AG10803 (cell line): ENCODE results near the gene FNDC5.

Experiments
- DNase-seq: peaks from one replicate; pipeline ENCODE4 v3.0.0; 2010; ENCODE audit warnings: low read depth
- H3K4me3 ChIP-seq: 2 replicates; pipeline ENCODE4 v1.5.1; 2011; ENCODE audit warnings: mild to moderate bottlenecking, low read length, control low read depth
- TF ChIP-seq, protein P1 (sequence below): conservative IDR thresholded peaks from 2 replicates; pipeline ENCODE4 v1.5.1; 2011; ENCODE audit warnings: mild to moderate bottlenecking, low read length, control low read depth, inconsistent platforms

The FNDC5 gene

GRCh38 chr1:32848354-32849063, 22.2 kb downstream of the FNDC5 start:
- DNase-seq = no peak
- H3K4me3 ChIP-seq = no peak overlapping the region
- TF ChIP-seq, protein P1, sequence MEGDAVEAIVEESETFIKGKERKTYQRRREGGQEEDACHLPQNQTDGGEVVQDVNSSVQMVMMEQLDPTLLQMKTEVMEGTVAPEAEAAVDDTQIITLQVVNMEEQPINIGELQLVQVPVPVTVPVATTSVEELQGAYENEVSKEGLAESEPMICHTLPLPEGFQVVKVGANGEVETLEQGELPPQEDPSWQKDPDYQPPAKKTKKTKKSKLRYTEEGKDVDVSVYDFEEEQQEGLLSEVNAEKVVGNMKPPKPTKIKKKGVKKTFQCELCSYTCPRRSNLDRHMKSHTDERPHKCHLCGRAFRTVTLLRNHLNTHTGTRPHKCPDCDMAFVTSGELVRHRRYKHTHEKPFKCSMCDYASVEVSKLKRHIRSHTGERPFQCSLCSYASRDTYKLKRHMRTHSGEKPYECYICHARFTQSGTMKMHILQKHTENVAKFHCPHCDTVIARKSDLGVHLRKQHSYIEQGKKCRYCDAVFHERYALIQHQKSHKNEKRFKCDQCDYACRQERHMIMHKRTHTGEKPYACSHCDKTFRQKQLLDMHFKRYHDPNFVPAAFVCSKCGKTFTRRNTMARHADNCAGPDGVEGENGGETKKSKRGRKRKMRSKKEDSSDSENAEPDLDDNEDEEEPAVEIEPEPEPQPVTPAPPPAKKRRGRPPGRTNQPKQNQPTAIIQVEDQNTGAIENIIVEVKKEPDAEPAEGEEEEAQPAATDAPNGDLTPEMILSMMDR = no peak

DNA sequence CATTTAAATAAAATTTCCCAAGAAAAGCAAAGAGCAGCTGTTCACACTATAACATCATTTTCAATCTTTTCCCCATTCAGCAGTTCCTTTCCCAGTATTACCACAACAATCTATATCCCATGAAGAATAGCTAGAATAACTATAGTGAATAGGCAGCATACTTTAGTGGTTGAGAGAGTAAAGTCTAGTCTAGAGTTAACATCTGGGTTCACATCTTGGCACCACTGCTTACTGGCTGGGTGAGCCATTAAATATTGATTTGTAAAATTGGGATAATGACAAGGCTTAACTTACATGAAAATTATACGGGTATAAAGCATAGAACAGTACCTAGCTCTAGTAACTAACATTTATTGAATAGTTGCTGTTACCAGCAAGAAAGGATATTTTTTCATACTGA, 38.8 kb downstream of the FNDC5 start:
- TF ChIP-seq, protein P1 = no peak
- H3K4me3 ChIP-seq = no peak overlapping the region
- DNase-seq = no peak

DNA sequence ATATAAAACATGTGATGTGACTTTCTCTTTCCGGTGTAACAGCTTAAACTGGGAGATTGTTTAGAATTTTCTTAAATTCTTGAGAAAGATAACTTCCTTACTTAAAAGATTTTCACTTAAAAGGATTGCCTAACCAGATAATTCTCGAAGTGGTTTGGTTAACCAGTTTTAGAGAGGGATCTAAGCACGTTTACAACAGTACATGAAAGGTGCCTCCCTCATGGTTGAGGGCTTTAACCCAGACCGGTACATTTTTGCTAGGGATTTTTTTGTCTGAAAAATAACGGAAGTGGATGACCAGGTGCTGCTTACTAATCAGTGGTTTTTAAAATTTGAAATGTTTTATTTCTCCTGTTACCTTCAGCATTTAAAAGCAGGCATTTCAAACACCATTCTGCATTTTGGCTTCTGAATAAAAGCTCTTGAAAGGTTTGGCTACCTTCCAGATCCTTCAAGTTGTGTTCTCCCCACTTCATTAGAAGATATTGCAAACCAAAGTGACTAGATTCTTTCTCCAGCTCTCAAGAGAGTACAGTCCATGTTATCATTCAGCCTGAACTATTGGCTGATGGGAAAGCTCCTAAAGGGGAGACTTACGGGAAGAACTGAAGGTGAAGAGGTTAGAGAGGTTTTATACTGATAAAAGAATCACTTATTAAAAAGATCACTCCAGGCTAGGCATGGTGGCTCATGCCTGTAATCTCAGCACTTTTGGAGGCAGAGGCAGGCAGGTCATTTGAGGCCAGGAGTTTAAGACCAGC, 40.4 kb downstream of the FNDC5 start:
- TF ChIP-seq, protein P1 = no peak
- H3K4me3 ChIP-seq = no peak overlapping the region
- no peak for DNase-seq

- DNase-seq = peak; percentile 29
- H3K4me3 ChIP-seq = no peak overlapping the region
- TF ChIP-seq, protein P1 = peak; percentile 20; the same call in 1 of the 2 replicates
Measured at GRCh38 chr1:32828341-32828740, 42.4 kb downstream of the FNDC5 start.

GRCh38 chr1:32825181-32825580, 45.5 kb downstream of the FNDC5 start:
- no peak for DNase-seq
- TF ChIP-seq, protein P1 = no peak
- no peak overlapping the region for H3K4me3 ChIP-seq

GRCh38 chr1:32818804-32819541, 51.7 kb downstream of the FNDC5 start:
- H3K4me3 ChIP-seq = peak overlapping the region; percentile 98
- DNase-seq = no peak
- TF ChIP-seq, protein P1 = no peak
